ENCODE results near the gene DGKE.

Gene DGKE

GRCh38 chr17:56851008-56851407 lies 17.1 kb downstream of the DGKE start:
- no peak for DNase-seq

- no peak for DNase-seq
Observed at GRCh38 chr17:56861899-56862298, 27.9 kb downstream of the DGKE start.

- DNase-seq, result no peak
Observed at GRCh38 chr17:56863974-56864373, 30.0 kb downstream of the DGKE start.

GRCh38 chr17:56866076-56866475 lies 32.1 kb downstream of the DGKE start:
- no peak for DNase-seq

- no peak for DNase-seq
Observed at GRCh38 chr17:56866496-56866895, 32.5 kb downstream of the DGKE start.

GRCh38 chr17:56867948-56868376 lies 34.0 kb downstream of the DGKE start:
- no peak for DNase-seq

- DNase-seq, result no peak
Observed at GRCh38 chr17:56868716-56869115, 34.8 kb downstream of the DGKE start.

GRCh38 chr17:56870081-56870651 lies 36.2 kb downstream of the DGKE start:
- no peak for DNase-seq

- no peak for DNase-seq
Observed at GRCh38 chr17:56876766-56877179, 42.8 kb downstream of the DGKE start.

- DNase-seq, result no peak
Observed at GRCh38 chr17:56879280-56879679, 45.3 kb downstream of the DGKE start.

- DNase-seq, result no peak
Observed at GRCh38 chr17:56880133-56880532, 46.2 kb downstream of the DGKE start.

- no peak for DNase-seq
Observed at GRCh38 chr17:56880571-56880970, 46.6 kb downstream of the DGKE start.

GRCh38 chr17:56881685-56882295 lies 47.8 kb downstream of the DGKE start:
- no peak for DNase-seq

- no peak for DNase-seq
Observed at GRCh38 chr17:56883616-56884015, 49.7 kb downstream of the DGKE start.

GRCh38 chr17:56884483-56885311 lies 50.7 kb downstream of the DGKE start:
- DNase-seq, result no peak

- DNase-seq, result no peak
Observed at GRCh38 chr17:56885312-56885657, 51.3 kb downstream of the DGKE start.

GRCh38 chr17:56886288-56886731 lies 52.4 kb downstream of the DGKE start:
- no peak for DNase-seq

- no peak for DNase-seq
Observed at GRCh38 chr17:56887105-56887504, 53.2 kb downstream of the DGKE start.

GRCh38 chr17:56887552-56888467 lies 53.9 kb downstream of the DGKE start:
- DNase-seq, result no peak

GRCh38 chr17:56890390-56890789 lies 56.4 kb downstream of the DGKE start:
- no peak for DNase-seq

- DNase-seq, result no peak
Observed at GRCh38 chr17:56890906-56891674, 57.1 kb downstream of the DGKE start.

- DNase-seq, result no peak
Observed at GRCh38 chr17:56891751-56892150, 57.8 kb downstream of the DGKE start.
